Psoas muscle (tissue), 8 donors: ENCODE data around the gene MAPKAP1. TPM values are rescaled to one million over a fixed set of nuclear protein-coding genes. Genes with fewer than 3 reads are reported as not detected.

Experiments
- ATAC-seq, 4 donors: fragments of 200-7000 bp; cut with Tn5 transposase; one replicate each; pipeline ENCODE4 v1.9.1; 2020; ENCODE audit warnings: moderate library complexity in 3 of 4, mild to moderate bottlenecking in 2 of 4
- DNase-seq, 2 donors: peaks; one replicate each; pipeline ENCODE4 v3.0.0-alpha.2; 2020
- H3K27ac ChIP-seq: fragments of 200-600 bp; one replicate; pipeline ENCODE4 v1.8.0; 2022
- H3K27me3 ChIP-seq, 3 donors: fragments of 200-600 bp in 1 of 3; one replicate each; pipeline versions ENCODE4 v1.6.1 to v1.8.0; 2013 to 2022; ENCODE audit warnings: low read length in 2 of 3, mild to moderate bottlenecking in 2 of 3, moderate library complexity in 1 of 3; ENCODE audit not compliant: insufficient read depth in 3 of 3
- H3K36me3 ChIP-seq, 2 donors: fragments of 200-600 bp in 1 of 2; one replicate each; pipeline versions ENCODE4 v1.6.1 to v1.8.0; 2013 to 2022; ENCODE audit warnings: low read depth in 1 of 2, mild to moderate bottlenecking in 1 of 2, moderate library complexity in 1 of 2; ENCODE audit not compliant: insufficient read depth in 1 of 2
- H3K4me1 ChIP-seq: fragments of 200-600 bp; one replicate; pipeline ENCODE4 v1.8.0; 2022
- H3K4me3 ChIP-seq: fragments of 200-600 bp; one replicate; pipeline ENCODE4 v1.8.0; 2022; ENCODE audit warnings: mild to moderate bottlenecking
- H3K9me3 ChIP-seq: fragments of 200-600 bp; one replicate; pipeline ENCODE4 v1.8.0; 2022
- WGBS, 3 donors: extraction: QIAGEN DNeasy Blood & Tissue Kit; methylation state at CpG; one replicate each; pipeline versions ENCODE4 v1.1.6 to v1.1.7; 2013; 5-methylcytosine and 5-hydroxymethylcytosine counted together
- intact Hi-C, 2 donors: fragments of 100-400 bp; cut with DNase I; formaldehyde crosslinking; loops; one replicate each; pipeline versions ENCODE4 v1.11.0 to v1.14.2; 2022
- polyA plus RNA-seq, 3 donors: library from polyadenylated mRNA; stranded (reverse); fragments of 200-250 nt; gene quantifications; one replicate each; pipeline ENCODE4 v1.2.3, GENCODE V29; 2013
- total RNA-seq, 4 donors: library from RNA; stranded (reverse); fragmentation: NEBNext Ultra II Directional in 2 of 4; extraction: Animal tissue kit (Norgen Biotek cat#: 25700) in 2 of 4; gene quantifications; one replicate each; pipeline versions ENCODE4 v1.2.1 to v1.2.4, GENCODE V29; 2021 to 2023
- TF ChIP-seq, protein P1 (sequence below): fragments of 200-600 bp; IDR thresholded peaks from one replicate; pipeline ENCODE4 v1.8.0; 2022; ENCODE audit warnings: antibody characterized with exemption
- donor health status: healthy with polysubstance abuse.
- donor health status: DM: no; HTN: no; CAD: no; lungs with moderate emphysema.
- donor health status: Bipolar disorder and iron deficiency.
- donor health status: healthy.
- donor health status: DM: yes; HTN: yes; CAD: no.
- donor health status: DM: no; HTN: no; CAD: no.
- donor health status: DM: no; HTN: no; CAD: no.
- donor health status: DM: yes; HTN: yes; CAD: no.

Gene MAPKAP1
- total and polyA plus RNA-seq, 7 donors: 64.2 to 124 (median 90.4) TPM

DNA sequence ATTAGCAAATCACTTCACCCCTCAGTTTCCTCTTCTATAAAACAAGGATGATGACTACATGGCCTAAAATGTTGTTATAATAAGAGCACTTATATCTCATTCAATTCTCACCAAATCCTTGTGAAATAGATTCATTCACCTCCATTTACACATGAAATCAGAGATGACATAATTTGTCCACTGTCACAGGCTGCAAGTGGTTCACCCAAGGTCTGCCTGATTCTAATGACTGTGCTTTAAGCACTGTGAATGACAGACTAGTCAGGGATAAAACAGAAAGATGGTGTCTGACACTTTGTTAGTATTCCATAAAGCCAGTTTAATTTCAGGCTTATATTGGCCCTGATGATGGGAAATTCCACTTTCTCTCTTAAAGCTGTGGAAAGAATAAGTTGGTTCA lies 209.5 kb downstream of the MAPKAP1 start:
- no peaks in the 10 kb centered on the region for H3K36me3 ChIP-seq
- H3K9me3 ChIP-seq: no peaks in the 10 kb centered on the region
- no peak overlapping the region for H3K4me3 ChIP-seq
- no peaks in the 10 kb centered on the region for H3K4me1 ChIP-seq
- no peaks in the 10 kb centered on the region for H3K27me3 ChIP-seq
- ATAC-seq (no peak), DNase-seq (no peak)
- intact Hi-C loops: no loop called here
- TF ChIP-seq, protein P1, sequence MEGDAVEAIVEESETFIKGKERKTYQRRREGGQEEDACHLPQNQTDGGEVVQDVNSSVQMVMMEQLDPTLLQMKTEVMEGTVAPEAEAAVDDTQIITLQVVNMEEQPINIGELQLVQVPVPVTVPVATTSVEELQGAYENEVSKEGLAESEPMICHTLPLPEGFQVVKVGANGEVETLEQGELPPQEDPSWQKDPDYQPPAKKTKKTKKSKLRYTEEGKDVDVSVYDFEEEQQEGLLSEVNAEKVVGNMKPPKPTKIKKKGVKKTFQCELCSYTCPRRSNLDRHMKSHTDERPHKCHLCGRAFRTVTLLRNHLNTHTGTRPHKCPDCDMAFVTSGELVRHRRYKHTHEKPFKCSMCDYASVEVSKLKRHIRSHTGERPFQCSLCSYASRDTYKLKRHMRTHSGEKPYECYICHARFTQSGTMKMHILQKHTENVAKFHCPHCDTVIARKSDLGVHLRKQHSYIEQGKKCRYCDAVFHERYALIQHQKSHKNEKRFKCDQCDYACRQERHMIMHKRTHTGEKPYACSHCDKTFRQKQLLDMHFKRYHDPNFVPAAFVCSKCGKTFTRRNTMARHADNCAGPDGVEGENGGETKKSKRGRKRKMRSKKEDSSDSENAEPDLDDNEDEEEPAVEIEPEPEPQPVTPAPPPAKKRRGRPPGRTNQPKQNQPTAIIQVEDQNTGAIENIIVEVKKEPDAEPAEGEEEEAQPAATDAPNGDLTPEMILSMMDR: no peak
- no peak overlapping the region for H3K27ac ChIP-seq

DNA sequence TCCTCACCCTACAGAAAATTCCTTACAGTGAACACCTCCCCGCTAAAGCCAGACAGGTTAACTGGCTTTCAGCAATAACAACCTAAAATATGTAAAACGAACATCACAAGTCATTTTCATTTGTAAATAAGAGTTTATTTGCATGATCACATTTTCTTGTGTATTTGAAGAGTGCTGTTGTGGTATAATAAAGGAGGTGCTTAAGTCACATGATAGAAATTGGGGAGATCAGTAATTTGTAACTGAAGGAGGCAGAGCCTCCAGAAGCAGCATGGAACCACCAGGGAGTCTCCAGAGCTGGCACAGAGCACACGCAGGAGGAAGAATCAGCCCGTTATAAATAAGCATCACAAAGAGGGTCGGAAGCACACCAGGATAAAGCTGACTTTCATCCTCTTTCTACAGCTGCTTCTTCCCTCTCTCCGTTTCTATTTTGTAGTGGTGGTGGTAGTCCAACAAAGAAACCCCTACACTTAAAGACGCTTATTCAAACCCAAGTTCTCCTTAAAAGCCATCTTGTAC lies 210.6 kb downstream of the MAPKAP1 start:
- DNase-seq (no peak), ATAC-seq (no peak)
- Histone ChIP-seq H3K9me3 (no peaks in the 10 kb centered on the region), H3K27ac (no peak overlapping the region), H3K4me1 (no peaks in the 10 kb centered on the region), H3K4me3 (no peak overlapping the region), H3K27me3 (no peaks in the 10 kb centered on the region), H3K36me3 (no peaks in the 10 kb centered on the region)
- whole genome bisulfite sequencing, 3 donors: 80 to 87% (median 85%) methylated on average over 7 of the region's 7 CpGs
- intact Hi-C loops: no loop called here
- TF ChIP-seq, protein P1: no peak

DNA sequence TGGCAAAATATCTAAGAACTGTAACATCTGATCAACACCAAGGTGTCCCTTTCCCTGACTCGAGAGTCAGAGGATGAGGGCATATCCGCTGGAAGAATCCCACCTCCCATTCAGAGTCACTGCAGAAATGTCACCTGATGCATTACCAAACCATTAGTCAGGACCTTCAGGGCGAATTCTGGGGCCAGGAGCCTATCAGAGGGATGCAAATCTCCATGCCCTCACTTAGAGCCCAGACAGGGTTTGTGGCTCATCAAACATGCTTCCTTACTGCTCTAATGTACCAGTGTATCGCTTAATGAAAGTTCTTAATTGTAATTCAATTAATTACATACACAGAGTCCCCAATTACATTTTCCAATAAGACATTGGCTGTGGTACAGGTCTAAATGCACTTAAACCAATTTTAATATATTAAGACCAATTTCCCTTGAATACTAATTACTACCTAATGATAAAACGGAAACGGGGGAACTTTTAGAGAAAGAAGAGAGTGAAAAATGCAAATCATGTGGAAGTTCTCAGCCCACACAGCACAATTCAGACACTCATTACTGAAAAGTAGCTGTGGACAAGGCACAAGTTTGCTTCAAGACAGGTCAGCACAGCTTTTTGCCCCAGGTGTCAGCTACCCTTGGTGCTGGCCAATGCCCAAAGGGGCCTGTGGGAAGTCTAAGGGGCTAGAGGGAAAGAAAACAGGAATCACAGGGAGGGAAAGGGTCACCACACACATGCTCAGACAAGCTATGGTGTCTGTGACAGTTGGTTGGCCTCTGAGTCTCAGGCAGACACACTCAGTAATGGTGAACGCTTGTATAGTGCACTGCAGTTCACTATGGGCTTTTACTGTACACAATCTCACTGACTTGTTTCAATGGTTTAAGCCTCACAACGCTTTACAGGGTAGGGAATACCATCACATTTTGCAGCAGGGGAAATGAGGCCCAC lies 211.6 kb downstream of the MAPKAP1 start:
- no peak overlapping the region for H3K27ac ChIP-seq
- H3K4me1 ChIP-seq: no peaks in the 10 kb centered on the region
- H3K4me3 ChIP-seq: no peak overlapping the region
- no peaks in the 10 kb centered on the region for H3K36me3 ChIP-seq
- no peaks in the 10 kb centered on the region for H3K9me3 ChIP-seq
- intact Hi-C loops: no loop called here
- DNase-seq (no peak), ATAC-seq (no peak)
- TF ChIP-seq, protein P1: no peak
- 83 to 92% (median 84%) methylated on average over 8 of the region's 8 CpGs for WGBS, 3 donors
- H3K27me3 ChIP-seq: no peaks in the 10 kb centered on the region

DNA sequence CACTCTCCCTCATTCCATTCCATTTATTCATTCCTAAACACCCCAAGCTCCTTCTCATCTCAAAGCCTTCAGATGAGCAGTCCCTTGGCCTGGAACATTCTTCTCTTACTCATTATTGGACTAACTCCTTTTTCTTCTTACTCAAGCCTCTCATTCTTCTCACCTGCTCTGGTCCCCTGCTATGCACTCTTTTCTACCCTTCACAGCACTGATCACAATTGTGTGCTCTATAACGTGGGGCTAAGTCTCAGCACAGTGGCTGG lies 212.4 kb downstream of the MAPKAP1 start:
- ATAC-seq (no peak), DNase-seq (no peak)
- intact Hi-C loops: no loop called here
- H3K27ac ChIP-seq: no peak overlapping the region
- H3K36me3 ChIP-seq: no peaks in the 10 kb centered on the region
- TF ChIP-seq, protein P1: no peak
- WGBS, 3 donors: 54 to 84% (median 69%) methylated on average over 1 of the region's 1 CpG
- H3K9me3 ChIP-seq: no peaks in the 10 kb centered on the region
- H3K4me3 ChIP-seq: no peak overlapping the region
- no peaks in the 10 kb centered on the region for H3K27me3 ChIP-seq
- no peaks in the 10 kb centered on the region for H3K4me1 ChIP-seq
